H7 (cell line): ENCODE measurements around the gene COL26A1. TPM values are rescaled to one million over a fixed set of nuclear protein-coding genes. Genes with fewer than 3 reads are reported as not detected.

Experiments used
- DNase-seq: peaks from one replicate; pipeline ENCODE4 v3.0.0; 2012
- H3K27me3 ChIP-seq: 2 replicates; pipeline ENCODE4 v1.6.0; 2011; ENCODE audit warnings: mild to moderate bottlenecking, low read length; ENCODE audit not compliant: control insufficient read depth, insufficient read depth
- H3K36me3 ChIP-seq: replicated peaks from 2 replicates; pipeline ENCODE4 v1.5.1; 2011; ENCODE audit warnings: low read length; ENCODE audit not compliant: control insufficient read depth, insufficient read depth
- H3K4me3 ChIP-seq: 2 replicates; pipeline ENCODE4 v1.5.1; 2011; ENCODE audit warnings: low read depth, mild to moderate bottlenecking, control low read depth, low read length, moderate library complexity; ENCODE audit not compliant: insufficient read depth
- total RNA-seq: library from RNA; depleted of rRNA; stranded (reverse); fragments of >200 nt; shearing (Covaris generic); gene quantifications from 2 replicates; pipeline ENCODE4 v1.2.3, GENCODE V29; 2014

COL26A1 gene
- total RNA-seq, 1 experiment from 2014 or later: 77.5 TPM

- Histone ChIP-seq H3K27me3 (no peaks in the 10 kb centered on the region), H3K36me3 (peaks cover 1% of the 10 kb centered on the region; the same call in 1 of the 2 replicates), H3K4me3 (no peak overlapping the region)
- DNase-seq: no peak
Observed at GRCh38 chr7:101529560-101529959, 166.9 kb downstream of the COL26A1 start.

GRCh38 chr7:101531726-101532357 is 169.2 kb downstream of the COL26A1 start:
- Histone ChIP-seq H3K4me3 (no peak overlapping the region), H3K27me3 (no peaks in the 10 kb centered on the region), H3K36me3 (no peaks in the 10 kb centered on the region; the same call in 1 of the 2 replicates)
- peak; percentile 59 for DNase-seq

DNA sequence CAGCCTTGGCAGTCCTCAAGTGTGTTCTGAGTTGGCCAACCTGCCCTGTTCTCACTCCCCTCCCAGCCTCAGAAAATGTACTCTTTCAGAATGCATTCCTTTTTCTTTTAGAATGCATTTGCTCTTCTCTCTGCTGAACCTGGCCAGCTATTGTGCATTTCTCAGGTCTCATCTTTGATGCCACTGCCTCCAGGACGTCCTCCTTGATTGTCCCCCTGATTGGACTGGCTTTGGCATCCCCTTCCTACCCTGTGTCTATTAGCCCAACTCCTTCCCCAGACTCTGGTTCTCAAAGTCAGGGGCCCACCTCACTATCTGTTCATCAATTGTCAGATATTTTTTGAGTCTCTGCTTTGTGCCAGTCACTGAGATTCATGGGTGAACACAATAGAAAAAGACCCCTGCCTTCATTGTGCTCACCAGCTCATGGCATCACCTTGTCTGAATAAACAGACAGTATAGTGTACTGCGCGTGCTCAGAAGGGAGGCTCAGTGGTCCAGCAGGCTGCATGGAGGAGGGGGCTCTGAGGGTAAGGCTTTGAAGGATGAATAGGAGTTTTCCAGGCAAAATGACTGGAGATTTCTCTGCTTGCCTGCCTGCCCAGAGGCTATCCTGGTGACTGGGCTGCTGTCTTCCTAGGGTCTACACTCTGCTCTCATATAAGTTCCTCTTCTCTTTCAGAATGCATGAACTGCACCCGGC is 169.9 kb downstream of the COL26A1 start:
- H3K4me3 ChIP-seq: no peak overlapping the region
- no peaks in the 10 kb centered on the region; the same call in 1 of the 2 replicates for H3K36me3 ChIP-seq
- no peaks in the 10 kb centered on the region for H3K27me3 ChIP-seq
- DNase-seq: no peak

DNA sequence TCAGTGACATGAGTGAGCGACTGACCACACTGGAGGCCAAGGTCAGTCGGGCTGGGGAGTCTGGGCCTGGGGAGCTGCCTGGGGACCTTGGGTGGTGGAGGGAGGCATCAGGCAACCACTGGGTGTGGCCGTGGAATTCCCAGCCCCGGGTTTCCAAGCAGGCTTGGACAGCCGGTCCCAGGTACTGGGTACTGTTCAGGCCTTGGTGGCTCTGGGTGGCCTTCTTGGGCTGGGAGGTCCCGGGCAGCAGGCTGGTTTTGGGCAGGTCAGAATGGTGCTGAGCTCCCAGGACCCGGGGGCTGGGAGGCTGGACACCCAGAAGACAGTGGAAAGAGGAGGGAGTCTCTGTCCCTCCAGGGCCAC is 170.4 kb downstream of the COL26A1 start:
- H3K27me3 ChIP-seq: no peaks in the 10 kb centered on the region
- no peaks in the 10 kb centered on the region; the same call in 1 of the 2 replicates for H3K36me3 ChIP-seq
- no peak for DNase-seq
- no peak overlapping the region for H3K4me3 ChIP-seq

- DNase-seq: no peak
- no peaks in the 10 kb centered on the region; the same call in 1 of the 2 replicates for H3K36me3 ChIP-seq
Observed at GRCh38 chr7:101534015-101534803, 171.5 kb downstream of the COL26A1 start.

GRCh38 chr7:101534873-101535272 is 172.2 kb downstream of the COL26A1 start:
- Histone ChIP-seq H3K4me3 (no peak overlapping the region), H3K36me3 (no peaks in the 10 kb centered on the region; the same call in 1 of the 2 replicates), H3K27me3 (no peaks in the 10 kb centered on the region)
- DNase-seq: no peak

More at GRCh38 chr7:101534015-101534803, 171.5 kb downstream of the COL26A1 start:
- H3K4me3 ChIP-seq: no peak overlapping the region
- H3K27me3 ChIP-seq: no peaks in the 10 kb centered on the region

- DNase-seq: peak; percentile 53
- Histone ChIP-seq H3K36me3 (no peaks in the 10 kb centered on the region; the same call in 1 of the 2 replicates), H3K27me3 (no peaks in the 10 kb centered on the region), H3K4me3 (no peak overlapping the region)
Observed at GRCh38 chr7:101535351-101535751, 172.7 kb downstream of the COL26A1 start.

- Histone ChIP-seq H3K4me3 (no peak overlapping the region), H3K27me3 (no peaks in the 10 kb centered on the region), H3K36me3 (no peaks in the 10 kb centered on the region; the same call in 1 of the 2 replicates)
- no peak for DNase-seq
Observed at GRCh38 chr7:101536232-101536631, 173.6 kb downstream of the COL26A1 start.

- DNase-seq: no peak
- H3K27me3 ChIP-seq: no peaks in the 10 kb centered on the region
- no peak overlapping the region for H3K4me3 ChIP-seq
- H3K36me3 ChIP-seq: no peaks in the 10 kb centered on the region; the same call in 1 of the 2 replicates
Observed at GRCh38 chr7:101536668-101537067, 174.0 kb downstream of the COL26A1 start.

GRCh38 chr7:101537205-101537604 is 174.5 kb downstream of the COL26A1 start:
- no peaks in the 10 kb centered on the region for H3K27me3 ChIP-seq

GRCh38 chr7:101537935-101538595 is 175.4 kb downstream of the COL26A1 start:
- no peaks in the 10 kb centered on the region; the same call in 1 of the 2 replicates for H3K36me3 ChIP-seq
- DNase-seq: peak; percentile 78

More at GRCh38 chr7:101537205-101537604, 174.5 kb downstream of the COL26A1 start:
- no peaks in the 10 kb centered on the region; the same call in 1 of the 2 replicates for H3K36me3 ChIP-seq
- no peak for DNase-seq
- no peak overlapping the region for H3K4me3 ChIP-seq

GRCh38 chr7:101538596-101539459 is 176.2 kb downstream of the COL26A1 start:
- H3K4me3 ChIP-seq: no peak overlapping the region
- no peaks in the 10 kb centered on the region for H3K27me3 ChIP-seq
- peak; percentile 96 for DNase-seq
- H3K36me3 ChIP-seq: no peaks in the 10 kb centered on the region; the same call in 1 of the 2 replicates

More at GRCh38 chr7:101537935-101538595, 175.4 kb downstream of the COL26A1 start:
- H3K27me3 ChIP-seq: no peaks in the 10 kb centered on the region
- H3K4me3 ChIP-seq: no peak overlapping the region

GRCh38 chr7:101539784-101540183 is 177.1 kb downstream of the COL26A1 start:
- H3K36me3 ChIP-seq: no peaks in the 10 kb centered on the region; the same call in 1 of the 2 replicates
- H3K4me3 ChIP-seq: no peak overlapping the region
- H3K27me3 ChIP-seq: no peaks in the 10 kb centered on the region
- DNase-seq: no peak
